H1 (cell line): ENCODE data around the gene PRKCI. TPM values are rescaled to one million over a fixed set of nuclear protein-coding genes. Genes with fewer than 3 reads are reported as not detected.

ENCODE experiments used
- CTCF ChIA-PET: fragments of 300-600 bp; sonication (Branson Sonifier 250); formaldehyde crosslinking; loops from one replicate; lab custom pipeline; 2021; ENCODE audit not compliant: partially characterized antibody; lab: Charles Lee
- POLR2A ChIA-PET: fragments of 300-600 bp; sonication (Branson Sonifier 250); formaldehyde crosslinking; loops from one replicate; lab custom pipeline; 2021; ENCODE audit warnings: inconsistent platforms; ENCODE audit not compliant: partially characterized antibody; lab: Charles Lee
- DNase-seq, 2 experiments: peaks; one replicate each; pipeline versions ENCODE4 v3.0.0 to v3.0.0-alpha.2; 2010 to 2022; ENCODE audit warnings: low spot score in 2 of 2, low read depth in 1 of 2, mixed read lengths in 1 of 2
- FAIRE-seq: peaks from 2 replicates; lab custom pipeline; 2011; peaks lifted over from hg19 to GRCh38; lab: Jason Lieb, UNC
- H2AFZ ChIP-seq: 2 replicates; pipeline ENCODE4 v1.8.1; 2012; ENCODE audit warnings: low read length, inconsistent platforms
- H2AK5ac ChIP-seq: 2 replicates; pipeline ENCODE4 v1.6.1; 2013; ENCODE audit warnings: low read depth, low read length
- H2BK120ac ChIP-seq: replicated peaks from 2 replicates; pipeline ENCODE3; 2013; ENCODE audit warnings: low read depth, low read length, inconsistent platforms
- H2BK12ac ChIP-seq: 2 replicates; pipeline ENCODE4 v1.6.1; 2013; ENCODE audit warnings: low read depth, low read length
- H2BK15ac ChIP-seq: 2 replicates; pipeline ENCODE4 v1.6.1; 2013; ENCODE audit warnings: low read length
- H2BK20ac ChIP-seq: 2 replicates; pipeline ENCODE4 v1.6.1; 2013; ENCODE audit warnings: low read length
- H2BK5ac ChIP-seq: 2 replicates; pipeline ENCODE4 v1.6.1; 2013; ENCODE audit warnings: low read depth, low read length
- H3K14ac ChIP-seq: 2 replicates; pipeline ENCODE4 v1.6.1; 2013; ENCODE audit warnings: inconsistent platforms; ENCODE audit not compliant: insufficient read length
- H3K18ac ChIP-seq: 2 replicates; pipeline ENCODE4 v1.6.1; 2013; ENCODE audit warnings: low read length; ENCODE audit errors: extremely low read depth
- H3K23ac ChIP-seq: 2 replicates; pipeline ENCODE4 v1.6.1; 2013; ENCODE audit warnings: inconsistent platforms; ENCODE audit not compliant: insufficient read length
- H3K23me2 ChIP-seq: 2 replicates; pipeline ENCODE4 v1.6.1; 2013; ENCODE audit warnings: low read depth, low read length
- H3K27ac ChIP-seq: 2 replicates; pipeline ENCODE4 v1.6.1; 2011; ENCODE audit warnings: low read depth, low read length, inconsistent platforms
- H3K27me3 ChIP-seq, 4 experiments: replicated peaks in 1 of 4; 1 replicate in 1 of 4; 2 replicates in 3 of 4; pipeline versions ENCODE4 v1.6.1 to v1.8.1; 2011 to 2013; ENCODE audit warnings: low read length in 3 of 4, mild to moderate bottlenecking in 3 of 4, inconsistent platforms in 2 of 4, mixed read lengths in 2 of 4, moderate library complexity in 1 of 4; ENCODE audit not compliant: control insufficient read depth in 3 of 4, insufficient read depth in 3 of 4; ENCODE audit errors: extremely low read depth in 1 of 4
- H3K36me3 ChIP-seq, 4 experiments: 2 replicates each; pipeline versions ENCODE4 v1.6.1 to v1.8.1; 2011 to 2013; ENCODE audit warnings: mild to moderate bottlenecking in 4 of 4, low read length in 3 of 4, moderate library complexity in 2 of 4, control low read depth in 1 of 4, inconsistent platforms in 1 of 4; ENCODE audit not compliant: insufficient read depth in 4 of 4, control insufficient read depth in 2 of 4
- H3K4ac ChIP-seq: replicated peaks from 2 replicates; pipeline ENCODE3; 2013; ENCODE audit warnings: low read length, low read depth, mixed read lengths, inconsistent platforms; ENCODE audit not compliant: insufficient read length
- H3K4me1 ChIP-seq, 4 experiments: replicated peaks in 1 of 4; 1 replicate in 1 of 4; 2 replicates in 3 of 4; pipeline versions ENCODE4 v1.6.1 to v1.8.1; 2011 to 2013; ENCODE audit warnings: low read length in 3 of 4, inconsistent platforms in 2 of 4, mixed read lengths in 1 of 4; ENCODE audit not compliant: insufficient read depth in 4 of 4, control insufficient read depth in 3 of 4
- H3K4me2 ChIP-seq, 2 experiments: 2 replicates each; pipeline versions ENCODE4 v1.6.1 to v1.8.1; 2011 to 2013; ENCODE audit warnings: low read depth in 2 of 2, low read length in 2 of 2, control low read depth in 1 of 2, inconsistent platforms in 1 of 2, mild to moderate bottlenecking in 1 of 2; ENCODE audit not compliant: insufficient read depth in 1 of 2
- H3K4me3 ChIP-seq, 4 experiments: fragments of 200-600, 300-600 bp in 1 of 4; sonication (generic), shearing (Covaris generic), sonication (Bioruptor Twin) in 1 of 4; 2 replicates each; pipeline versions ENCODE4 v1.5.1 to v1.8.1; 2011 to 2016; ENCODE audit warnings: low read length in 4 of 4, low read depth in 3 of 4, control low read depth in 2 of 4, inconsistent platforms in 2 of 4, mild to moderate bottlenecking in 2 of 4, mixed read lengths in 1 of 4, moderate library complexity in 1 of 4; ENCODE audit not compliant: insufficient read depth in 2 of 4; ENCODE audit errors: extremely low read depth in 1 of 4
- H3K56ac ChIP-seq: replicated peaks from 2 replicates; pipeline ENCODE3; 2013; ENCODE audit warnings: low read depth, mild to moderate bottlenecking, mixed read lengths, low read length, inconsistent platforms; ENCODE audit not compliant: insufficient read length
- H3K79me1 ChIP-seq: 2 replicates; pipeline ENCODE4 v1.6.1; 2013; ENCODE audit warnings: low read depth, low read length, control low read depth
- H3K79me2 ChIP-seq, 2 experiments: 2 replicates each; pipeline versions ENCODE4 v1.6.1 to v1.8.1; 2012 to 2013; ENCODE audit warnings: low read length in 2 of 2, mild to moderate bottlenecking in 2 of 2, inconsistent platforms in 1 of 2; ENCODE audit not compliant: insufficient read depth in 2 of 2, control insufficient read depth in 1 of 2
- H3K9ac ChIP-seq, 4 experiments: replicated peaks in 1 of 4; 1 replicate in 1 of 4; 2 replicates in 3 of 4; pipeline versions ENCODE4 v1.6.1 to v1.8.1; 2011 to 2013; ENCODE audit warnings: low read depth in 3 of 4, low read length in 3 of 4, control low read depth in 2 of 4, mild to moderate bottlenecking in 2 of 4, moderate library complexity in 2 of 4, inconsistent platforms in 1 of 4; ENCODE audit errors: extremely low read depth in 1 of 4
- H3K9me3 ChIP-seq, 2 experiments: 2 replicates each; pipeline versions ENCODE4 v1.6.1 to v1.8.1; 2012 to 2013; ENCODE audit warnings: mild to moderate bottlenecking in 2 of 2, moderate library complexity in 2 of 2, control low read depth in 1 of 2, inconsistent platforms in 1 of 2, low read depth in 1 of 2, low read length in 1 of 2, mixed read lengths in 1 of 2; ENCODE audit not compliant: insufficient read depth in 2 of 2
- H4K20me1 ChIP-seq, 2 experiments: replicated peaks in 1 of 2; 2 replicates each; pipeline versions ENCODE3 to v1.8.1; 2011 to 2013; ENCODE audit warnings: inconsistent platforms in 2 of 2, low read length in 2 of 2, mild to moderate bottlenecking in 1 of 2; ENCODE audit not compliant: insufficient read depth in 2 of 2, control insufficient read depth in 1 of 2
- H4K5ac ChIP-seq: 2 replicates; pipeline ENCODE4 v1.6.1; 2013; ENCODE audit warnings: low read length, low read depth, mixed read lengths, inconsistent platforms; ENCODE audit not compliant: insufficient read length
- H4K8ac ChIP-seq: 2 replicates; pipeline ENCODE4 v1.8.0; 2013; ENCODE audit warnings: mild to moderate bottlenecking, moderate library complexity, low read length, inconsistent platforms; ENCODE audit not compliant: insufficient read depth; ENCODE audit errors: extremely low read depth
- H4K91ac ChIP-seq: replicated peaks from 2 replicates; pipeline ENCODE3; 2013; ENCODE audit warnings: low read length, mixed read lengths, inconsistent platforms; ENCODE audit not compliant: insufficient read length
- RBBP5 ChIP-seq: IDR thresholded peaks from 2 replicates; pipeline ENCODE4 v1.7.1; 2012; ENCODE audit warnings: low read depth, mild to moderate bottlenecking, inconsistent platforms, low read length, moderate library complexity, borderline replicate concordance
- WGBS, 2 experiments: shearing (Covaris generic) in 1 of 2; methylation state at CpG; one replicate each; pipeline versions ENCODE4 v1.1.6 to v1.1.7; 2013 to 2015; ENCODE audit warnings: low lambda C conversion rate in 2 of 2, mixed read lengths in 2 of 2, inconsistent platforms in 1 of 2, low coverage in 1 of 2, missing lambda C conversion rate in 1 of 2; ENCODE audit not compliant: insufficient replicate concordance in 2 of 2, insufficient coverage in 1 of 2, insufficient read length in 1 of 2; ENCODE audit errors: extremely low coverage in 1 of 2, missing lambda C conversion rate in 1 of 2; 5-methylcytosine and 5-hydroxymethylcytosine counted together
- polyA plus RNA-seq, 7 experiments: library from polyadenylated mRNA; depleted of rRNA in 3 of 7; stranded (reverse) in 5 of 7; unstranded in 2 of 7; fragments of >200 nt in 5 of 7; fragments of 200-250 nt in 2 of 7; gene quantifications; 1 replicate in 5 of 7; 2 replicates in 1 of 7; 4 replicates in 1 of 7; pipeline versions ENCODE4 v1.2.1 to v1.2.3, GENCODE V29; 2011 to 2013; ENCODE audit warnings: missing spikeins in 2 of 7, mixed read lengths in 2 of 7
- total RNA-seq: library from RNA; stranded (reverse); fragmentation: NEBNext Ultra II Directional; extraction: Animal tissue kit (Norgen Biotek cat#: 25700); gene quantifications from 2 replicates; pipeline ENCODE4 v1.2.1, GENCODE V29; 2021

PRKCI gene
- total and polyA plus RNA-seq, 2 of the 8 experiments (the other 6 are each of a cell fraction or from before 2014, with no cell fraction given) = 24.3 to 100.0 TPM

GRCh38 chr3:170320461-170321121 is 98.4 kb downstream of the PRKCI start:
- DNase-seq = no peak
- Histone ChIP-seq H2BK5ac (no peak overlapping the region), H2BK20ac (no peak overlapping the region), H4K8ac (no peak overlapping the region), H3K4ac (no peak overlapping the region), H3K4me1 (peaks cover 0 to 11% (median 2%) of the 10 kb centered on the region in 4 experiments; a peak in 2 of 7 replicates), H2BK12ac (no peak overlapping the region), H3K27me3 (no peaks in the 10 kb centered on the region; a peak in 2 of 7 replicates), H3K23me2 (no peaks in the 10 kb centered on the region), H3K14ac (no peak overlapping the region), H3K4me2 (no peak overlapping the region), H3K23ac (no peak overlapping the region), H2BK15ac (no peak overlapping the region), H3K36me3 (no peaks in the 10 kb centered on the region), H3K4me3 (no peak overlapping the region), H3K79me2 (no peaks in the 10 kb centered on the region), H4K91ac (no peak overlapping the region), H3K27ac (no peak overlapping the region), H3K79me1 (no peaks in the 10 kb centered on the region), H3K56ac (no peak overlapping the region), H3K9ac (no peak overlapping the region), H3K9me3 (no peaks in the 10 kb centered on the region), H3K18ac (no peak overlapping the region), H2AFZ (no peak overlapping the region), H4K20me1 (no peaks in the 10 kb centered on the region), H2AK5ac (no peak overlapping the region), H2BK120ac (no peak overlapping the region), H4K5ac (no peak overlapping the region)
- no peak for FAIRE-seq
- POLR2A ChIA-PET = no interaction called here
- CTCF ChIA-PET = interaction anchor here (0.8 to 2.0 kb wide), 3 partner anchors 8 to 491 kb away, joined by 3 to 6 read pairs (median 3); no protein-coding TSS in a partner anchor
- TF ChIP-seq RBBP5 = no peak
- WGBS, 2 experiments = 78% methylated on average over 7 of the region's 7 CpGs; no CpG with 5 or more reads in 1 of the 2 experiments
